K562 (cell line): ENCODE measurements around the gene TPCN1. TPM values are rescaled to one million over a fixed set of nuclear protein-coding genes. Genes with fewer than 3 reads are reported as not detected.

Source experiments
- AFF4 ChIP-seq: sonication (generic); formaldehyde crosslinking; IDR thresholded peaks from 2 replicates; pipeline ENCODE4 v1.8.0; 2023; ENCODE audit warnings: mild to moderate bottlenecking, missing genetic modification reagents
- BDP1 ChIP-seq: IDR thresholded peaks from 3 replicates; pipeline ENCODE4 v1.6.1; 2011; ENCODE audit not compliant: insufficient read length, insufficient read depth
- E2F3 ChIP-seq: fragments of 250-450 bp; sonication (Bioruptor Pico); IDR thresholded peaks from 2 replicates; pipeline ENCODE4 v1.4.0; 2020; ENCODE audit warnings: mild to moderate bottlenecking
- HNRNPUL1 ChIP-seq: fragments of 200-400 bp; formaldehyde crosslinking; IDR thresholded peaks from 2 replicates; pipeline ENCODE4 v1.6.1; 2017; ENCODE audit warnings: low read length
- JUN ChIP-seq, 2 experiments: sonication (generic) in 1 of 2; formaldehyde crosslinking in 1 of 2; IDR thresholded peaks; 2 replicates each; pipeline versions ENCODE4 v1.6.1 to v1.8.0; 2012 to 2022; ENCODE audit warnings: borderline replicate concordance in 2 of 2, mild to moderate bottlenecking in 2 of 2, improper control_type of control experiment in 1 of 2, low read depth in 1 of 2, low read length in 1 of 2, missing genetic modification reagents in 1 of 2
- LEF1 ChIP-seq: fragments of 450-650 bp; IDR thresholded peaks from 2 replicates; pipeline ENCODE4 v1.6.1; 2016; ENCODE audit warnings: mild to moderate bottlenecking
- MTA2 ChIP-seq: fragments of 450-650 bp; IDR thresholded peaks from 2 replicates; pipeline ENCODE4 v1.6.1; 2016; ENCODE audit warnings: low read depth
- MXD1 ChIP-seq: fragments of 250-450 bp; sonication (Bioruptor Pico); IDR thresholded peaks from 2 replicates; pipeline ENCODE4 v1.8.0; 2021; ENCODE audit warnings: borderline replicate concordance, mild to moderate bottlenecking, moderate library complexity; ENCODE audit not compliant: poor library complexity, severe bottlenecking
- MXI1 ChIP-seq: IDR thresholded peaks from 2 replicates; pipeline ENCODE4 v1.6.1; 2011; ENCODE audit warnings: low read depth, mild to moderate bottlenecking, improper control_type of control experiment, low read length
- NRF1 ChIP-seq, 2 experiments: fragments of 450-650 bp; IDR thresholded peaks in 1 of 2; conservative IDR thresholded peaks in 1 of 2; 2 replicates each; pipeline ENCODE4 v1.6.1; 2014; ENCODE audit warnings: mild to moderate bottlenecking in 2 of 2
- PRDM10 ChIP-seq: fragments of 450-650 bp; IDR thresholded peaks from 2 replicates; pipeline ENCODE4 v1.6.1; 2018; ENCODE audit not compliant: partially characterized antibody
- RNF2 ChIP-seq: sonication (generic); IDR thresholded peaks from 2 replicates; pipeline ENCODE4 v1.6.1; 2016
- SPI1 ChIP-seq: IDR thresholded peaks from 2 replicates; pipeline ENCODE4 v1.6.1; 2011; ENCODE audit warnings: low read depth, low read length, control low read depth, borderline replicate concordance
- TCF7L2 ChIP-seq: fragments of 150-350 bp; IDR thresholded peaks from 2 replicates; pipeline ENCODE4 v1.6.1; 2016; ENCODE audit warnings: low read depth, mild to moderate bottlenecking, low read length, moderate library complexity
- TEAD4 ChIP-seq, 2 experiments: sonication (generic) in 1 of 2; formaldehyde crosslinking in 1 of 2; IDR thresholded peaks; 2 replicates each; pipeline versions ENCODE4 v1.6.1 to v1.8.0; 2012 to 2022; ENCODE audit warnings: borderline replicate concordance in 1 of 2, inconsistent platforms in 1 of 2, low read length in 1 of 2, mild to moderate bottlenecking in 1 of 2, missing genetic modification reagents in 1 of 2
- ZKSCAN1 ChIP-seq: fragments of 150-350 bp; IDR thresholded peaks from 2 replicates; pipeline ENCODE4 v1.6.1; 2016; ENCODE audit warnings: low read depth, low read length
- ZNF184 ChIP-seq: sonication (generic); formaldehyde crosslinking; IDR thresholded peaks from 2 replicates; pipeline ENCODE4 v1.5.0; 2020; ENCODE audit warnings: missing genetic modification reagents
- ZNF263 ChIP-seq: sonication (generic); formaldehyde crosslinking; IDR thresholded peaks from 2 replicates; pipeline ENCODE4 v1.8.0; 2022; ENCODE audit warnings: mild to moderate bottlenecking, missing genetic modification reagents, borderline replicate concordance
- polyA plus RNA-seq, 8 experiments: library from polyadenylated mRNA; depleted of rRNA in 4 of 8; stranded (reverse) in 5 of 8; unstranded in 3 of 8; fragments of >200 nt; fragmentation: Nextera tagmentation in 2 of 8; fragmentation: Illumina TruSeq in 1 of 8; extraction: Ambion mirVana in 2 of 8; extraction: Trizol in 1 of 8; gene quantifications; 2 replicates each; pipeline versions ENCODE4 v1.2.1 to v1.2.3, GENCODE V29; 2011 to 2014; ENCODE audit warnings: inconsistent platforms in 1 of 8, missing spikeins in 1 of 8
- total RNA-seq, 7 experiments: library from RNA; depleted of rRNA in 6 of 7; stranded (reverse); fragments of >200 nt in 6 of 7; fragmentation: Illumina TruSeq in 2 of 7; extraction: Trizol in 2 of 7; gene quantifications; 2 replicates each; pipeline versions ENCODE4 v1.2.1 to v1.2.3, GENCODE V29; 2011 to 2021; ENCODE audit warnings: low replicate concordance in 1 of 7

TPCN1 gene
- total and polyA plus RNA-seq, 9 of the 15 experiments (the other 6 are each of a cell fraction or from before 2014, with no cell fraction given) = 0.80 to 23.8 (median 7.4) TPM

- TF ChIP-seq PRDM10 (no peak), TCF7L2 (no peak), RNF2 (no peak), BDP1 (no peak), MXD1 (no peak), MTA2 (no peak), AFF4 (CRISPR knock-in tag) (no peak), TEAD4 (IDR thresholded peaks at IDR 0.05; ENCODE audit: low read length) (0 out of 2 replicates have a peak, but pooled peaks have one; percentile 34), TEAD4 (CRISPR knock-in tag; IDR thresholded peaks at IDR 0.05; ENCODE audit: borderline replicate concordance) (no peak), LEF1 (no peak), NRF1 (conservative IDR thresholded peaks at IDR 0.05 in 1 of 2, IDR thresholded peaks at IDR 0.05 in 1 of 2) (no peak), E2F3 (CRISPR knock-in tag) (no peak), SPI1 (no peak), JUN (IDR thresholded peaks at IDR 0.05; ENCODE audit: borderline replicate concordance, low read depth, low read length) (peak; percentile 35; the same call in 1 of the 2 replicates), JUN (CRISPR knock-in tag; IDR thresholded peaks at IDR 0.05; ENCODE audit: borderline replicate concordance) (no peak), HNRNPUL1 (no peak), ZNF184 (CRISPR knock-in tag) (no peak), ZNF263 (CRISPR knock-in tag) (0 out of 2 replicates have a peak, but pooled peaks have one; percentile 14), ZKSCAN1 (no peak), MXI1 (no peak)
These were observed 92.9 kb downstream of the TPCN1 start (continued) for GRCh38 chr12:113314121-113314529.
